HG03432 (cell line): ENCODE results near the gene ANGPTL2.

Experiments
- ATAC-seq: cut with Tn5 transposase; IDR thresholded peaks from one replicate; pipeline ENCODE4 v1.9.1; 2021; ENCODE audit warnings: mild to moderate bottlenecking, moderate library complexity; ENCODE audit not compliant: unreplicated experiment

The ANGPTL2 gene

DNA sequence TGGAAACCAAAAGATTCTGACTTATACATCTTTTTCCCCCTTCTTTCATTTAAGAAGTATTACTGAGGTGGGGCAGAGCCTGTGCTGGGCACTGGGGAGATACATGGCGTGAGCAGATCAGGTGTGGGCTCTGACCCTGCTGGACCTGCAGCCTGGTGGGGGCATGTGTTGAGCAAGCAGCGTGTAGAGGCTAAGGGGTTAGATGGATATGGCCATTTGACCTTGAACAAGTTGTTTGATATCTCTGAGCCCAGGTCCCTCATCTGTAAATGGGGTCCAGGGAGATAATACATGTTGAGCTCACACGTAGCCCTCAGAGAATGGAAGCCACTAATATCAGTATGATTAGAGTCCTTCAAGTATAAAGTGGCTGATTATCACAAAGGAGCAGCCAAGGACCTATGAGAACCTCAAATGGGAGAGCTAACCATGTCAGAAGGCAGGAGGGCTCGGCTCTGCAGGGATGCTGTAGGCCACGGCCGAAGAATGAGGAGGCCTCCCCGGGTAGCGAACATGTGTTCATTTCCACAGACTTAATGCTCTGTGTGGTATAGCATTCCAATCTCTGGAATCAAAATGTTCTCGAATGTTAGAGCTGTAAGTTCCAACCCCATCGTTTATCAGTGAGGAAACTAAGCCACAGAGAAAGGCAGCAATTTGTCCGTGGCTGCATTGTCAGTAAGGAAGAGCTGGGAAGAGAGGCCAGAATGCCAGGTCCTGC lies 15.4 kb upstream of the ANGPTL2 start:
- ATAC-seq: no peak

DNA sequence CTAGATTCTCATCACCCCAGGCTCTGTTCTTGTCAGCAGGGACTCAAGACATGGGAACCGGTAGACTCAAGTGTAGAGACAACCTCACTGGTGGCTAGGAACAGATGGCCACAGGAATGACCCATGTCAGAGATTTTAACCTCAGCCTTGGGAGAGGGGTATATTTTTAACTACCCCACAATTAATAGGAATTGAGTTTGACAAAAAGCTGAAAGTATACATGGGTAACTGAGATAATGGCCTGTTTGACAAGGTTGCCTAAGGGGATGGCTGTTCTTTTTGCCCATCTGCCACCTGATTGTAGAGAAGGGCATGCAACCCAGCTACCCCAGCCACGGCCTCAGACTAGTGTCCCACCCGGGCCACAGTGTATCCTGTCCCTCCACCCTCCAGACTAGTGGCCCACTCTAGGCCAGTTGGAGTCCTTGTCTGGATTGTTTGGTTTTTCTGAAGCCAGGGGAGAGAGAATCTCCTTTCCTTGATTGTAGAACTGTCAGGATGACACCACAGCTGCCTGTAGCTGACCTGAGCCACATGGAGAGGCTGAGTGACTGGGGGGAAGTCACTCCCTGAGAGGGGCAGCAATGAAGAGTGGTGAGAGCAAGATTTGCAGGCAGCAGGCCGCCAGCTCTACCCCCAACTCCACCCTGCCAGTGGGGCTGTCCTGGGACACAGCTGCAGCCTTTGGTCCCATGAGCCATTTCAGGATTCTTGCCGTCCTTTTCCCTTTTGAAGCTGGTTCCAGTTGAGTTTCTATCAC lies 14.6 kb upstream of the ANGPTL2 start:
- ATAC-seq: no peak

- ATAC-seq: no peak
Observed at GRCh38 chr9:127136081-127136879, 13.8 kb upstream of the ANGPTL2 start.

DNA sequence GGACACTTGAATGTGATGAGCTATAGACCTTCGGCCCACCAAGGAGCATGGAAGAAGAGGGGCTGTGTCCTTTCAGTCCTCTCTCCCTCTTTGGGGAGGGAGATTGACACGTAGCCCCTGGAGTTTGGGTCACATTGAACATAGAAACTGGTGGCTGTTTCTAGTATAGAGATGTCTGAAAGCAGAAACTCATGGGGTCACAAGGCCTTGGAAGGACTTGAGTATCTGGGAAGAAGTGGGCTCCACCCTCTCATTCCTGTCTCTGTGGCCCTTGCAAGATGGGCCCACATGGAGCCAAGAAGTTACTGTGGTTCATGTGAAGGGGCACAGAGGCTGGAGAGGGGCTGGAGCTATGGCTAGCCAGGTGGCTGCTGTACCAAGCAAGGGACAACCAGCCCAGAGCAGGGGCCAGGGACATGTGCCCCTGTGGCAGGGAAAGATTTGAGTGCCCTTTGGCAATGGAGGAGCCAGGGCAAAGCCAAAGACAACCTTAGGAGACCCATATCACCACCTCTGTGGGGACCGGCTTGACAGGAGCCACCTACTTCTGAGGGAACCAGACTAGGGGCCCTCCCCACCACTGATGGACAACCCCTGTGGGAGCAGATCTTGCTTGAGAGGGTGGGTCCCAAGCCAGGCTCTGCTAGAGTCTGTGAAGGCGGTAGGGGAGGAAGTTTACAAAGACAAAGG lies 12.8 kb upstream of the ANGPTL2 start:
- no peak for ATAC-seq

DNA sequence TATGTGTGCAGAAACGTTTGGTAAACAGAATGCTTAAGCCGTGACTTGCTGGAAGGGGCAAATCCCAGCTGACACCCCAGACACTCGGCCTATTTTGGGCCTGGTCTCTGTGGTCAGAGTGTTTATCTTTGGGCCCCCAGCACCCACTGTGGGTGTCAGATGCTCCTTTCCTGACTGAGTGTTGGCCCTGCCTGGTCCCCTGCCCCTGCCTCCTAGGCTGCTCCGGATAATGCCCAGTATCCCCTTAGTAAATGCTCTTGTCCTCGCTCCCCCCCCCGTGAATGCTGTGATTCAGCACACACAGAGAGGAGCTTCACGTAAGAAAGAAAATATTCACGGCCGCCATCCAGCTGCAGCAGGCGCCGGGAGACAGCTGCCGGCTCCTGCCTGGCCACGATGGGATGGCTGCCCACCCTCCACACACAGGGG lies 11.3 kb upstream of the ANGPTL2 start:
- ATAC-seq: no peak

DNA sequence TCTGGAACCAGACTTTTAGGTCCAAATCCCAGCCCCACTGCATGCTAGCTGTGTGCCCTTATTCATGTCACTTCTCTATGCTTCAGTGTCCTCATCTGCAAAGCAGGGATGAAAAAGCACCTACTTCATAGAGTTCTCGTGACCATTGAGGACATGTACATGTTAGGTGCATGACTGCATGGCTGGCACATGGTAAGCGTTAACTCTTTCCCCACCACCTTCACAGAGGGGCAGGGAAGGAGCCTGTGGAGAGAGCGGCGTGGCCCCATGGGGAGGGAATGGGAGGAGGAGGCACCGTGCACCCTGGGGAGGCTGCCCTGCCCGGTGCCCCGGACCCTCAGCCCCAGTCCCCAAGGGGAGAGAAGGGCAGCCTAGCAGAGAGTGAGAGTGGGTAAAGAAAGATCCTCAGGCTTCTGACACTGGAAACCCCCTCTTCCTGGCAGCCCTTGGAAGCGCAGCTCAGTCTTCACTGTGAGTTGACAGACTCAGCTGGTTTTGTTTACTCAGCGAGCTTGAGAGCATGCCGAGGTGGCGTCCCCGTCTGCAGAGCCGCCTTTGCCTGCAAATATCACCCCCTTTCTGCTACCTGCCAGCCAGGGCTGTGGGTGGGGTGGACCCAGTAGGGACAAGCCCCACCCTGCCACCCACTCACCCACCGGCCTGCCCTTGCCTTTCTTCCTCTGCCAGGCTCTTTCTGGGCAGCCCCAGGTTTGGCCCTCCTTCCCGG lies 10.6 kb upstream of the ANGPTL2 start:
- no peak for ATAC-seq

DNA sequence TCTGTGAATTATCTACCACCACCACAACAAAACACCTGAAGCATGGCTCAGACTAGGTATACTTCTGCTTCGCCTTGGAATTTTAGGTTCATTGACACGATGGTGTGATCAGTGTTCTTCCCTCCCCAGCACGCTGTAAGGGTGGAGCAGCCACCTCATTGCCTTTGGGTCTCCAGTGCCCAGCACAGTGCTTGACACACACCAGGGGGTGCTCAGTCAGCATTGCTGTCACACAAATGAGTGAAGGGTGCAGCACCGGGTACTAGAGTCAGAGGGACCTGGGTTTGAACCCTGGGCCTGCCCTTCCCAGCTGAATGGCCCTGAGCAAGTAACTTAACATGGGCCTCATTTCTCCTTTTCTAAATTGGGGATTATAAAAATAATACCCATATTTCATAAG lies 9.9 kb upstream of the ANGPTL2 start:
- no peak for ATAC-seq

DNA sequence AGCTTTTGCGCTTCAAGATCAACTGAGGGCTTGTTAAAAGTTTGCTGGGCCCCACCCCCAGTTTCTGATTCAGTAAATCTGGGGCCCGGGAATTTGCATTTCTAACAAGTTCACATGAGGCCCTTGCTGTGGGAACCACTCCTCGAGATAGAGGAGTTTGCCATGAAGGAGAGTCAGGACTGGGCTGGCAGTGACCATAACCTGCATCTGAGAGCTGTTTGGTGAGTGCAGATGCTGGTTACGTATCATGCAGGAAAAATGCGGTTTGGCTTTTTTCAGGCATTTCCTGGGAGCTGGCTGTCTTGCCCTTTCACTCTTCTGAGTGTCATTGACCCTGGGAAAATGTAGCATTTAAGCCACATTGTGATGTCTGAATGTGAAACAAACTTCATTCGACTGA lies 9.4 kb upstream of the ANGPTL2 start:
- no peak for ATAC-seq

GRCh38 chr9:127130661-127131538 lies 8.5 kb upstream of the ANGPTL2 start:
- no peak for ATAC-seq

- no peak for ATAC-seq
Observed at GRCh38 chr9:127130235-127130634, 7.8 kb upstream of the ANGPTL2 start.

GRCh38 chr9:127129718-127130085 lies 7.3 kb upstream of the ANGPTL2 start:
- no peak for ATAC-seq

- no peak for ATAC-seq
Observed at GRCh38 chr9:127129073-127129717, 6.8 kb upstream of the ANGPTL2 start.

- ATAC-seq: no peak
Observed at GRCh38 chr9:127128341-127129072, 6.1 kb upstream of the ANGPTL2 start.

- no peak for ATAC-seq
Observed at GRCh38 chr9:127126971-127127370, 4.5 kb upstream of the ANGPTL2 start.

DNA sequence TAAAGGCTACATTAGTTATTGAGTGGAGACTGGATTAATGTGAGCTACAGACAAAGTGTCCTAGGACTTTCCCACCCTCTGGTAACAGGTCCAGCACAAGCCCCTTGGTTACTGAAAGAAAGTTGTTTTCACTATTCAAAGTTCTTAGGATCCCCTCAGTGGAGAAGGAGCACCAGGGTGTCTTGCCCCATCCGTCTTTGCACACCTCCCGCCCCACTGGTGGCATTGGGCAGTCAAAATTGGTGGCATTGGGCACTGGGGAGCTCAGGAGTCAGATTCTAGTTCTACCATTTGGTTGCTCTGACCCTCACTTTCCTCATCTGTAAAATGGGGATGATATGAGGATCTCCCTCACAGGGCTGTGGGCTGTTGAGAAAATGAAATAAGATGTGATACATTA lies 2.4 kb upstream of the ANGPTL2 start:
- no peak for ATAC-seq

GRCh38 chr9:127124111-127124531 lies 1.7 kb upstream of the ANGPTL2 start:
- no peak for ATAC-seq

DNA sequence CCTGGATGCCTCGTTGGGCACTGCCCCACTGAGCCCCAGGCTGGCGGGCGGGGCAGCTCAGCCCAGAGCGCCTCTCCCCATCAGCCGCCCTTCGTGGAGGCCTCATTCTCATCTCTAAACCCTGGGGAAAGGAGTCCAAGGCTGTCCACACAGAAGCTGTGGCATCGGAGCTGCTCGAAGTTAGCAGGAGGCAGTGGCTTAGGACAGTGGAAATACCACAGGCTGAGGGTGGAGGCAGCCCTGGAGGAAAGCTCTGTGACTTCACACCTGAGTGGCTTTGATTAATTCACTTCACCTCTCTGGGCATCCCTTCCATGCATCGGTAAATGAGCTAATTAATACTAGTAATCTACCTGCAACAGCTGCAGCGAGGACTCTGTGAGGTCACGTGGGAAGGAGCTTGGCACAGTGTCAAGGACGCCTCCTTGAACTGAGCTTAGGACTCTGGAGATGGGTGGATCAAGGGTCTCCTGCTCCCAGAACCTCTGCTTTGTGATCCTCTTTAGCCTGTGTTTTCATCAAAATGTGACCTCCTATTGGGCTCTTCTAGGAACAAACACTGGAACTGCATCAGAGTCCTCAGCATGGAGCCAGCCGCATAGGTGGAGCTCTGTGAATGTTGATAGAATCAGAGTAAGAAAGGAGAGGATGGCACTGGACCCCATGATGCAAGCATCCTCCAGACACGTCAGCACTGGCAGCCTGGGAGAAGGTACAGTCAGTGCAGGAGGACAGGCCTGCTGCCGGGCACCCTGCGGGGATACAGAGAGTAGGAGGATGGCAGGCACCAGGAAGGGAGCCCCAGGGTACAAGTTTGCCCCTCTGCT lies 842 bp upstream of the ANGPTL2 start:
- no peak for ATAC-seq
